Stimulated activated naive CD8-positive, alpha-beta T cell treated with anti-CD3 and anti-CD28 coated beads, Interleukin-15, Interleukin-2, amounts not matched to agents 100 ng/mL and 50 ng/mL, for 24 hours (primary cell): ENCODE measurements around the gene TRIM22.
"Not testable (repeated sequence)": the region's sequence is repeated elsewhere in the genome, so short reads cannot be mapped to it uniquely, and the experiment has no call there.

ENCODE experiments used
- H3K27ac Mint-ChIP-seq: one replicate; pipeline ENCODE4 v1.8.0; 2021; ENCODE audit warnings: mild to moderate bottlenecking, mixed read lengths
- H3K27me3 Mint-ChIP-seq: one replicate; pipeline ENCODE4 v1.8.0; 2021; ENCODE audit warnings: mixed read lengths
- H3K36me3 Mint-ChIP-seq: one replicate; pipeline ENCODE4 v1.8.0; 2021; ENCODE audit warnings: low read depth, mixed read lengths
- H3K4me1 Mint-ChIP-seq: one replicate; pipeline ENCODE4 v1.8.0; 2021; ENCODE audit warnings: low read depth, mixed read lengths
- H3K4me3 Mint-ChIP-seq: one replicate; pipeline ENCODE4 v1.8.0; 2021; ENCODE audit warnings: mild to moderate bottlenecking, mixed read lengths
- H3K9me3 Mint-ChIP-seq: one replicate; pipeline ENCODE4 v1.8.0; 2021; ENCODE audit warnings: mixed read lengths

TRIM22 gene

GRCh38 chr11:5684036-5684645 lies 5.4 kb upstream of the TRIM22 start:
- Mint-ChIP-seq H3K4me1 (peaks cover 44% of the 10 kb centered on the region), H3K4me3 (peak overlapping the region; percentile 91), H3K27ac (peak overlapping the region; percentile 99), H3K9me3 (no peaks in the 10 kb centered on the region), H3K27me3 (no peaks in the 10 kb centered on the region), H3K36me3 (peaks cover 16% of the 10 kb centered on the region)

GRCh38 chr11:5684646-5685362 lies 4.8 kb upstream of the TRIM22 start, which contains the start of gene TRIM5:
Gene TRIM5, minus strand, starts transcription at chr11:5685074. Its CDS starts 4,897 bp downstream, at chr11:5680177.
- Mint-ChIP-seq H3K27ac (peak within 1 kb of the TSS; percentile 99), H3K4me1 (peaks cover 50% of the 10 kb centered on the region), H3K36me3 (peaks cover 12% of the 10 kb centered on the region), H3K9me3 (no peaks in the 10 kb centered on the region), H3K27me3 (no peaks in the 10 kb centered on the region), H3K4me3 (peak within 1 kb of the TSS; percentile 91)

DNA sequence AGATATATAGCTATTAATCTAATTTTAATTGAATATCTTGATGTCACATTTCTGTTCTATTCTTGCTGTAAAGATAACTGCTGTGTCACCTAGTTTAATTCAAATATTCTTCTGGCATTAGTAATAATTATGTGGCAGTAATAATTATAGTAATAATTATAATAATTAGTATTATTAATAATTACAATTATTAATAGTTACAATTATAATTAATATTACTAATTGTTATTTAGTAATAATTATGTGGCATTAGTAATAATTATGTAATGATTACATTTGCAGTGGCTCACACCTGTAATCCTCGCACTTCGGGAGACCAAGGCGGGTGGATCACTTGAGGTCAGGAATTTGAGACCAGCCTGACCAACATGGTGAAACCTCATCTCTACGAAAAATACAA lies 3.2 kb upstream of the TRIM22 start:
- no peak overlapping the region for H3K27ac Mint-ChIP-seq

DNA sequence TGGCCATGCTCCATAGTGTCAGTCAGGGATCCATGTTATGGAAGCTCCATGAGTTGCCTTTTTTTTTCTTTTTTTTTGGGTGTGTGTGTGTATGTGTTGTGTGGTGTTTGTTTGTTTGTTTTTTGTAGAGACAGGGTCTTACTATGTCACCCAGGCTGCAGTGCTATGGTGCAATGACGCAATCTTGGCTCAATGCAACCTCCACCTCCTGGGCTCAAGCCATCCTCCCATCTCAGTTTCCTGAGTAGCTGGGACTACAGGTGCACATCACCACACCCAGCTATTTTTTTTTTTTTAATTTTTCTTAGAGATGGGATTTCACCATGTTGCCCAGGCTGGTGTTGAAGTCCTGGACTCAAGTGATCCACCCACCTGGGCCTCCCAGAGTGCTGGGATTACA lies 1.1 kb upstream of the TRIM22 start:
- Mint-ChIP-seq H3K27me3 (no peaks in the 10 kb centered on the region), H3K4me3 (no peak overlapping the region), H3K36me3 (peaks cover 18% of the 10 kb centered on the region), H3K9me3 (no peaks in the 10 kb centered on the region), H3K4me1 (peaks cover 63% of the 10 kb centered on the region), H3K27ac (peak overlapping the region; percentile 70)

More for the DNA sequence above, 3.2 kb upstream of the TRIM22 start:
- Mint-ChIP-seq H3K4me3 (no peak overlapping the region), H3K9me3 (no peaks in the 10 kb centered on the region), H3K27me3 (no peaks in the 10 kb centered on the region), H3K36me3 (peaks cover 6% of the 10 kb centered on the region), H3K4me1 (peaks cover 51% of the 10 kb centered on the region)

- Mint-ChIP-seq H3K9me3 (no peaks in the 10 kb centered on the region), H3K27ac (peak overlapping the region; percentile 98), H3K27me3 (no peaks in the 10 kb centered on the region), H3K4me1 (peaks cover 62% of the 10 kb centered on the region), H3K36me3 (peaks cover 29% of the 10 kb centered on the region), H3K4me3 (peak overlapping the region; percentile 97)
These were observed 626 bp downstream of the TRIM22 start for GRCh38 chr11:5690216-5690615.

DNA sequence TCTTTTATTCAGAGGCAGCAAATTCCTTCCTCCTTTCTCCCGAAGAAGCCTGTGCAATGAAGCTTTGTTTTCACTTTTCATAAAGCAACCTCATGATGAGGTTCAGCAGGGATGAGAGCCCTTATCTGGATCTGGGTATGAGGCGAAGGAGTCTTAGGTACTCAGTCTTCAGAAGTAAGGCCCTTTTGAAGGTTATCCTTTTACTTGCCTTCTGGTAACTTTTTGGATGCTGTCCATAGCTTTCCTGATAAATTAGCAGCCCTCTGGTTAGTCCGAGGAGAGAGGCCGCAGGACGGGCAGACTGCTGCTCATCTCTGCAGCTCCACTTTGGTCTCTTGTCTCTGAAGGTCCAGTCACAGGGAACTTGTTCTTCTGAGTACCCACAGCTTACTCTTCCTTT lies 1.1 kb downstream of the TRIM22 start:
- peak overlapping the region; percentile 98 for H3K27ac Mint-ChIP-seq
- H3K36me3 Mint-ChIP-seq: peaks cover 30% of the 10 kb centered on the region
- no peaks in the 10 kb centered on the region for H3K27me3 Mint-ChIP-seq
- no peaks in the 10 kb centered on the region for H3K9me3 Mint-ChIP-seq
- peaks cover 64% of the 10 kb centered on the region for H3K4me1 Mint-ChIP-seq
- peak overlapping the region; percentile 97 for H3K4me3 Mint-ChIP-seq

- H3K27ac Mint-ChIP-seq: peak overlapping the region; percentile 98
- not testable (repeated sequence) for H3K9me3 Mint-ChIP-seq, H3K27me3 Mint-ChIP-seq
- H3K4me3 Mint-ChIP-seq: peak overlapping the region; percentile 97
- peaks cover 36% of the 10 kb centered on the region for H3K36me3 Mint-ChIP-seq
- H3K4me1 Mint-ChIP-seq: peaks cover 67% of the 10 kb centered on the region
These were observed 1.8 kb downstream of the TRIM22 start for GRCh38 chr11:5691238-5691963.

- Mint-ChIP-seq H3K36me3 (peaks cover 42% of the 10 kb centered on the region), H3K27me3 (no peaks in the 10 kb centered on the region), H3K4me1 (peaks cover 72% of the 10 kb centered on the region), H3K27ac (peak overlapping the region; percentile 98), H3K4me3 (peak overlapping the region; percentile 97), H3K9me3 (no peaks in the 10 kb centered on the region)
These were observed 2.4 kb downstream of the TRIM22 start for GRCh38 chr11:5691964-5692361.

GRCh38 chr11:5694642-5695041 lies 5.1 kb downstream of the TRIM22 start:
- Mint-ChIP-seq H3K27me3 (no peaks in the 10 kb centered on the region), H3K9me3 (no peaks in the 10 kb centered on the region), H3K4me1 (peaks cover 68% of the 10 kb centered on the region), H3K27ac (peak overlapping the region; percentile 83), H3K4me3 (peak overlapping the region; percentile 28), H3K36me3 (peaks cover 64% of the 10 kb centered on the region)

GRCh38 chr11:5695580-5695979 lies 6.0 kb downstream of the TRIM22 start:
- Mint-ChIP-seq H3K36me3 (peaks cover 72% of the 10 kb centered on the region), H3K27ac (peak overlapping the region; percentile 83), H3K4me3 (no peak overlapping the region), H3K27me3 (no peaks in the 10 kb centered on the region), H3K9me3 (no peaks in the 10 kb centered on the region), H3K4me1 (peaks cover 75% of the 10 kb centered on the region)

DNA sequence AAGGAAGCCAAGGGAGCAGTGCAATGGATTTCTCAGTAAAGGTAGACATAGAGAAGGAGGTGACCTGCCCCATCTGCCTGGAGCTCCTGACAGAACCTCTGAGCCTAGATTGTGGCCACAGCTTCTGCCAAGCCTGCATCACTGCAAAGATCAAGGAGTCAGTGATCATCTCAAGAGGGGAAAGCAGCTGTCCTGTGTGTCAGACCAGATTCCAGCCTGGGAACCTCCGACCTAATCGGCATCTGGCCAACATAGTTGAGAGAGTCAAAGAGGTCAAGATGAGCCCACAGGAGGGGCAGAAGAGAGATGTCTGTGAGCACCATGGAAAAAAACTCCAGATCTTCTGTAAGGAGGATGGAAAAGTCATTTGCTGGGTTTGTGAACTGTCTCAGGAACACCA lies 6.6 kb downstream of the TRIM22 start:
- H3K4me1 Mint-ChIP-seq: peaks cover 82% of the 10 kb centered on the region
- no peaks in the 10 kb centered on the region for H3K27me3 Mint-ChIP-seq
- no peaks in the 10 kb centered on the region for H3K9me3 Mint-ChIP-seq
- H3K4me3 Mint-ChIP-seq: no peak overlapping the region
- H3K36me3 Mint-ChIP-seq: peaks cover 78% of the 10 kb centered on the region
- peak overlapping the region; percentile 66 for H3K27ac Mint-ChIP-seq

DNA sequence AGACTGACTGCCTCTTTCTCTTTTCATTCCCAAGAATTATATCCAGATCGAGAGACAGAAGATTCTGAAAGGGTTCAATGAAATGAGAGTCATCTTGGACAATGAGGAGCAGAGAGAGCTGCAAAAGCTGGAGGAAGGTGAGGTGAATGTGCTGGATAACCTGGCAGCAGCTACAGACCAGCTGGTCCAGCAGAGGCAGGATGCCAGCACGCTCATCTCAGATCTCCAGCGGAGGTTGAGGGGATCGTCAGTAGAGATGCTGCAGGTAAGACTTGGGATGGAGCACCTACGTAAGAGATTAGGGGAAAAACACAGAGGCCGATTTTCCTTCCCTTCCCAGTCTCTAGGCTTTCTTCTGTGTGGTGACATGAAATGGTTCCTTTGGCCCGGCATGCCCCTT lies 8.7 kb downstream of the TRIM22 start:
- H3K27me3 Mint-ChIP-seq: no peaks in the 10 kb centered on the region
- peaks cover 80% of the 10 kb centered on the region for H3K36me3 Mint-ChIP-seq
- peak overlapping the region; percentile 50 for H3K27ac Mint-ChIP-seq
- H3K9me3 Mint-ChIP-seq: no peaks in the 10 kb centered on the region
- H3K4me3 Mint-ChIP-seq: no peak overlapping the region
- peaks cover 83% of the 10 kb centered on the region for H3K4me1 Mint-ChIP-seq

DNA sequence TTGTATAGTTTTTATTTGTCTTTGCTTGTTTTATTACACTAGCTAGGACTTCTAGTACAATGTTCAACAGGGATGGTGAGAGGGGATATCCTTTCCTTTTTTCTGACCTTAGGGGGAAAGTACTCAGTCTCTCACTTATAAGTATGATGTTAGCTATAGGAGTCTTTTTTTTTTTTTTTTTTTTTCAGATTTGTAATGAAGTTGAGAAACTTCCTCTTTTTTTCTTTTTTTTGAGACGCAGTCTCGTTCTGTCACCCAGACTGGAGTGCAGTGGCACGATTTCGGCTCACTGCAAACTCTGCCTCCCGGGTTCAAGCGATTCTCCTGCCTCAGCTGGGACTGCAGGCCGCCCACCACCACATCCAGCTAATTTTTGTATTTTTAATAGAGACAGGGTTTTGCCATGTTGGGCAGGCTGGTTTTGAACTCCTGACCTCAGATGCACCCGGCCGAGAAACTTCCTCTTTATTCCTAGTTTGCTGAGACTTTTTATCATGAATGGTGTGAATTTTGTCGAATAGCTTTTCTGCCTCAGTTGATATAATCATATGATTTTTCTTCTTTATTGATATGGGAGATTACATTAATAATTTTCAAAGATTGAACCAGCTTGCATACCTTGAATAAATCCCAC lies 10.9 kb downstream of the TRIM22 start:
- H3K9me3 Mint-ChIP-seq: no peaks in the 10 kb centered on the region
- H3K27ac Mint-ChIP-seq: peak overlapping the region; percentile 63
- H3K36me3 Mint-ChIP-seq: peaks cover 82% of the 10 kb centered on the region
- no peaks in the 10 kb centered on the region for H3K27me3 Mint-ChIP-seq
- peaks cover 80% of the 10 kb centered on the region for H3K4me1 Mint-ChIP-seq
- peak overlapping the region; percentile 18 for H3K4me3 Mint-ChIP-seq

- H3K27ac Mint-ChIP-seq: peak overlapping the region; percentile 63
- peaks cover 80% of the 10 kb centered on the region for H3K4me1 Mint-ChIP-seq
- H3K36me3 Mint-ChIP-seq: peaks cover 84% of the 10 kb centered on the region
These were observed 11.5 kb downstream of the TRIM22 start for GRCh38 chr11:5701055-5701577.

More at GRCh38 chr11:5701055-5701577, 11.5 kb downstream of the TRIM22 start:
- no peaks in the 10 kb centered on the region for H3K27me3 Mint-ChIP-seq
- peak overlapping the region; percentile 18 for H3K4me3 Mint-ChIP-seq
- no peaks in the 10 kb centered on the region for H3K9me3 Mint-ChIP-seq
